GM19023 (cell line): Measurements from ENCODE around the gene TAF1B.

Experiments
- ATAC-seq: cut with Tn5 transposase; IDR thresholded peaks from one replicate; pipeline ENCODE4 v1.9.1; 2021; ENCODE audit warnings: mild to moderate bottlenecking, moderate library complexity; ENCODE audit not compliant: unreplicated experiment

TAF1B gene

GRCh38 chr2:9843229-9844035 is at the start of gene TAF1B:
Gene TAF1B (plus strand): TSS chr2:9843474. CDS start chr2:9843542, 68 bp downstream.
- ATAC-seq = peak; percentile 90

- no peak for ATAC-seq
Observed at GRCh38 chr2:9793918-9794717, 49.2 kb upstream of the TAF1B start.

- ATAC-seq = no peak
Observed at GRCh38 chr2:9795071-9795470, 48.2 kb upstream of the TAF1B start.

GRCh38 chr2:9796056-9797010 is 46.9 kb upstream of the TAF1B start:
- ATAC-seq = no peak

GRCh38 chr2:9797086-9797485 is 46.2 kb upstream of the TAF1B start:
- ATAC-seq = no peak

- ATAC-seq = no peak
Observed at GRCh38 chr2:9797681-9798556, 45.4 kb upstream of the TAF1B start.

GRCh38 chr2:9799011-9799596 is 44.2 kb upstream of the TAF1B start:
- ATAC-seq = peak; percentile 31

- peak; percentile 90 for ATAC-seq
Observed at GRCh38 chr2:9799729-9800632, 43.3 kb upstream of the TAF1B start.

- ATAC-seq = no peak
Observed at GRCh38 chr2:9800639-9800974, 42.7 kb upstream of the TAF1B start.

GRCh38 chr2:9800975-9801726 is 42.1 kb upstream of the TAF1B start:
- ATAC-seq = no peak

- no peak for ATAC-seq
Observed at GRCh38 chr2:9802576-9802993, 40.7 kb upstream of the TAF1B start.

- ATAC-seq = no peak
Observed at GRCh38 chr2:9803023-9803805, 40.1 kb upstream of the TAF1B start.

- ATAC-seq = no peak
Observed at GRCh38 chr2:9805435-9806297, 37.6 kb upstream of the TAF1B start.

GRCh38 chr2:9806298-9806610 is 37.0 kb upstream of the TAF1B start:
- no peak for ATAC-seq

- no peak for ATAC-seq
Observed at GRCh38 chr2:9806656-9807055, 36.6 kb upstream of the TAF1B start.

GRCh38 chr2:9807056-9807455 is 36.2 kb upstream of the TAF1B start:
- no peak for ATAC-seq
